Stimulated activated CD8-positive, alpha-beta memory T cell treated with anti-CD3 and anti-CD28 coated beads, Interleukin-4, amount 100 ng/mL, for 1 hour (primary cell): ENCODE results near the gene RUNX1.
A peak's percentile ranks its signal among the peaks of the same experiment; 100 is the strongest.

Experiments
- DNase-seq, 2 donors: peaks; one replicate each; pipeline ENCODE4 v3.0.0-alpha.2; 2020; ENCODE audit warnings: low read depth in 2 of 2, low spot score in 1 of 2

The RUNX1 gene

GRCh38 chr21:35037384-35037765 is 11.7 kb downstream of the RUNX1 start:
- DNase-seq: no peak

DNA sequence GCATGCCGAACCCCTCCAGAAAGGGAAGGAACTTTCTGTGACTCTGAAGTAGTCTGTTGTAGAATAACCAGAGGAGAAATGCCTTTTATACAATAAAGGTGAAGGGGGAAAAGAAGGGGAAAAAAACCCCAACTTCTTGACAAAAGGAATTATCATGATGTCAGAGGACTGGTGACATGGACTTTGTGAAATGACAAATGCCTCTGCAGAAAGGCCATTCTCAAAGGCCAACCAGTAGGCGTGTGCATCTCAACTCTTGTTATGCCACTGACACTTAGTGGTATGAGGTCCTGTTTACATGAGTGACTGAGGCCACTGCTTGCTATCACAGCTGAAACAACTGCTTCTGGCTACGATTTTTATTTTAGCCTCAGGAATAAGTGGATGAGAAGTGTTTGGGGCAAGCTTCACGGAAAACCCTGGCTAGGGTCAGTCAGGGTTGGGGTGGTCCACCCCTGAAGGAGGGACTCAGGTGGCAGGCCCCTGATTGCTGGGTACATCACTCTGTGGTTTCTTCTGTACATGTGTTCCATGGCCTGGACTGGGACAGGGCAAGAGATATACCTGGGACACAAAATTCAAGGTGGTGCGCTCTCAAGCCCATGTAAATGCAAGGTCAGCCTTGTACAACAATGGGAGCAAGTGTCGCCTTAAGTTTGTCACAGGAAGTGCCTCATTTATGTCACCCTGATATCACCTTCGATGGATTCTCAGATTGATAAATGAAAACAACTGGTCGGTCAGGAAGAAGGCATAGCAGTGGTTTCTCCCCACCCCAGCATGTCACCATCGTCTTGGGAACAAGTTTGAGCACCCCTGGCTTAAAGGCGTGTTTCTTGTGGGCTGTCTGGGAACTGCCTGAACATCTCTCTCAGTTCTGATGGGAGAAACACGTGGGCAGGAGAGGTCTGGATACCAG is 12.4 kb downstream of the RUNX1 start:
- DNase-seq: no peak

- DNase-seq: no peak
Observed at GRCh38 chr21:35035581-35035980, 13.5 kb downstream of the RUNX1 start.

- DNase-seq: no peak
Observed at GRCh38 chr21:35035116-35035515, 14.0 kb downstream of the RUNX1 start.

DNA sequence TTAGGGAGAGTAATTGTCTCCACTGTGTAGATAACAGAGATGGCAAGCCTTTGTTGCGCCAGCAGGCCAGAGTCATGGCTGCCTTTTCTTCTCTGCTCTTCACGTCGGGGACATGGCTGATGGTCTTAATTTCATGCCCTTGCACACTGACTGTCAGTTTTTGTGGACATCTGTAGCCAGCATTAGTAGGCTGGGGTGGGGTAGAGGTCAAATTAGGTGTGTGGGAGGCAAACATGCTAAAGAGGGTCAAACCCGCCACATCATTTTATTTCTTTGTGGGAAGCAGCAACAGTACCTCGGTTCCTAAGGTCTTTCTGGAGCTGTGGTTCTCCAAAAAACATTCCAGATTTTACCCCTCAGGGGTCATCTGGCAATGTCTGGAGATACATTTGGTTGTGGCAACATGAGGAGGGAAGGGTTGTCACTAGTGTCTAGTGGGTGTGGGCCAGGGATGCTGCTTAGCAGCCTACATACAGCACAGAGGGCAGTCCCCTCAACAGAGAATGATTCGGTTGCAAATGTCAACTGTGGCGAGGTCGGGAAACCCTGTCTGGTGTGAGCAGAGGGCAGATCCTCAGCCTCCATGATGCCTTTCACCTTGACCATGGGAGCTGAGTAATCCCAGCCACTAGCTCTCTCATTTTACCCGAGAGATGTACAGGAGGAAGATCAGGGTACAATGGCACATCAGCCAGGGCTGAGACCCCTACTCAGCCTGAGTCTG is 14.7 kb downstream of the RUNX1 start:
- no peak for DNase-seq

DNA sequence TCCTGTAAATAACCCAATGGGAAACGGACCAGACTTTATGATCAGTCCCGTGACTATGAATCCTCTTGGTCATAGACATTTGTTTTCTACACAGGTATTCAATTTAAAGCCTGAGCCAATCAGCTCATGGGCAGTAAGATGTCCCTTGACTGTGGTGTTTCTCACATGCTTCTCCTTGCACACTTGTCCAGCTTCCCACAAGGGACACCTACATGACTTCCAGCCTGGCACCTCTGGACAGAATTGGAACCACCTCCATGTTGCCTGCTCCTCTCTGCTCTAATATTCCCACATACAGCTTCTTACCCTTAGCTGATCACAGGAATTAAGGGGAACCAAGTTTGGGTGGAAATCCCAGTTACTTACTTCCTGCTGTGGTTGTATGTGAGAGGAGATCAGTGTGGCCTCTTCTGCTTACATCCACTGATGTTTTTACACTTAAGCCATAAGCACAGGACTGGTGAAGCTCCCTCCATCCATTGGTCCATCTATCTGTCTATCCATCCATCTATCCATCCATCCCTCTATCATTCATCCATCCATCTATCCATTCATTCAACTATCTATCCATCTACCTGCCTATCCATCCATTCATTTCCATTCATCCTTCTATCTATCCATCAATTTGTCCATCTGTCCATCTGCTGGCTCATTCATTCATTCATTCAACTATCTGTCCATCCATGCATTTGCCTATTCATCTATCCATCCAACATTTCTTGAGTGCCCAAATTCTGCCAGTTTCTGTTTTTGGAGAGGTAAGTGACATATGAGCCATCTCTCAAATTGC is 16.4 kb downstream of the RUNX1 start:
- DNase-seq: no peak

GRCh38 chr21:35028451-35028978 is 20.6 kb downstream of the RUNX1 start:
- no peak for DNase-seq

DNA sequence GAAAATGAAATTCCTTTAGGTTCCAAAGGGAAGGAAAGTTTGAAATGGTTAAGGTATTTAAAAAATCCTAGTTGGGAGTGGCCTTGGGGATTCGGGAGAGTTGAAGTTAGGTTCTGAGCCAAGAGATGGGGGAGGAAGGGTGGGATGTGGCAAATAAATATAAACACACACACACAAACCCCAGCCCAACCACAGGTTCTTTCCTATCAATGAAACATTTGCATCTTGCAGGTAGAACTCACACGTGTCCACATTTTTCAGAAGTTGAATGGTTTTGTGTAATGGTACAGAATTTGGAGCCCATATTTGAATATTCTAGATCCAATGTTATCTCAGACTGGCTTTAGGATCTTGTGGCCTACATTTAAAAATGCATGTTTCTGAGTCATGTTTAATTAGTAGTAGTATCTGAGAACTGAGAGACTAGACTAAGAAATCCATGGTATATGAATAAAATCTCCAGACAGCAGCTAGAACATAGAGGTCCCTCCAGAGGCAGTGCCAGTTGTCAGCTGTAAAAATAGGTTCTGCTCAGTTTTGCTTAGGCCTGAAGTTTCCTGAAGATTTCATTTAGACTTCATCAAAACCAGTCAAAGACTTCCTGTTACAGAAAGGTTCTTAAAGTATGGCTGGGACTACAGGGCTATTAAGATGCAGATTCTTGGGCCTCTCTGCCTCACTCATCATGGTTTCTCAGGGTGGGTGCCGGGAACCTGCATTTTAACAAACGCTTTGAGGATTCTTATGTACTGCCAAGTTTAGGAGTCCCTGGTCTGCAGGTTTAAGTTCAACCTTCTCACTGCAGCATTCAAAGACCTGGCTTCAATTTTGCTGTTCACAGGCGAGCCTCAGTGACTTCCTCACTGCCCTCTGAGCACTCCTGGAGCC is 21.3 kb downstream of the RUNX1 start:
- no peak for DNase-seq

- DNase-seq: peak; percentile 66 to 72
Observed at GRCh38 chr21:35026617-35027562, 22.2 kb downstream of the RUNX1 start.

DNA sequence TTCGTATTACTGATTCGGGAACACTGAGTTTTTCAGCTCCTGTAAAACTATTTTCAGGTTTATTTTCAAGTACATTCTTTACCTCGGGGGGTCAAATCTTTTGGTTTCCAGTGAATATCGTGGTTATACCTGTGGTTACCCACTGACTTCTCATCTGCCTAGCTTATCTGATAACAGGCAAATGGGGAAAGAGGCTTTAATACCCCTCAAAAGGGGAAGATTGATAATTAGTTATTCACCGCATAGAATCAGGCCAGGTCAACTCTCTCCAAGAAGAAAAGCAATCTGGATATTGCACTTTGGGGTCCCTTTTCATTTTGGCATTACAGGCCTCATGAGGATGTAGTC is 23.0 kb downstream of the RUNX1 start:
- DNase-seq: no peak

DNA sequence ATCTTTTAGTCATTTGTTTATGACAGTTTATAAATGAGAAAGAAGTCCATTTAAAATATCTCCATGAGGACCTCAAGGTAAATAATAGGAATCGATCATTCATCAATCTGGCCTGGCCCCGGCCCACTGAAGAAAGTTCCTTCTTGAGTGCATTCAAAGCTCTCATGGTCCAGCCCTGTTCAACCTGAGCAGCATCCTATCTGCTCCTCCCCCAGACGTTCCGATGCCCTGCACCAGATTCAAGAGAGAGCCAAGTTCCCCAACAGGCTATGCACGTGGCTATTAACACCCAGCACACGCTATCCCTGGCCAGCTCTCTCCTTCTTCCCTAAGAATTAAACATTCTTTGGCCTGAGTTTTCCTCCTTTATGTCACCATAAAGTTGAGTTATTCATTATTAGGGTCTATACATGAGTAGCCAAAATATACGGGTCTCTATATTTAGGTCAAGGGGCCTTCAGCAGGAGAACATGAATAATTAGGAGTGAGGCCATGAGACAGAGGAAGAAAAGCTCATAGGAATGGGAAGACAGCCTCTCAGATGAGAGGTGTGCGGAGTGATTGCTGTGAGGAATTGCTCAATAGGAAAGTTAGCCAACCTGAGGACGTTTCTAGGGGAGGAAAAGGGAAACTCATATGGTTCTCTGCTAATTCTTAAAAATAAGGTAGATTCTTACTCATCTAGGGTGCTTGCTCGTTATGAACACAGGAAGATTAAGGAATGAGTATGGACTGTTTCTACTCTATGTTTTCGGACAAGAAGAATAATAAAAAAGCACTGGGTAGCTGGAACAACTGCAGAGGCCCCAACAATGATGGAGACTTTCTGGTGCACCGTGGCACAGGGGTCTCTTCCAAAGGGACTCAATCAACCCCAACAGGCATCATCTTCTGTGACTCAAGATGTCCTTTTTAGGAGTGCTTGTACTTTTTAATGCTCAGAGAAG is 23.6 kb downstream of the RUNX1 start:
- DNase-seq: no peak

GRCh38 chr21:35024513-35024912 is 24.6 kb downstream of the RUNX1 start:
- DNase-seq: no peak

GRCh38 chr21:35024071-35024420 is 25.1 kb downstream of the RUNX1 start:
- no peak for DNase-seq

GRCh38 chr21:35023396-35024070 is 25.6 kb downstream of the RUNX1 start:
- DNase-seq: no peak

- DNase-seq: no peak
Observed at GRCh38 chr21:35021546-35021945, 27.6 kb downstream of the RUNX1 start.

DNA sequence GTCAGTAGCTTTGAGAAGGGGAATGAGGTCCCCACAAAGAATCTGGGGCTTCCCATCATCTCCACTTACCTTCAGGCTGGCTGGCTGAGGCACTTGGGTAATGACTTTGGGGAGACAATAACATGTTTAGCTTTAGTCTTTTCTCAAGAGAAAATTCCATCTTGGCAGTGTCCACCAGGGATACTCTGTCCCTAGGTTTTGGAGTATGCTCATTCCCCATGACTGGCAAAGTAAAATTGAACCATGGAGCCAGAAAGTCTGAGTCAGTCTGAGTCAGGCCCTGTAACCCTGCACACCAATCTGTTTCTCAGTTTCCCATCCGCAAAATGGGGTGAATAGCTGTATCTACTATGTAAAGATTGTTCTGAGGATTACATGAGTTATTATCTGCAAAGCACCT is 28.2 kb downstream of the RUNX1 start:
- DNase-seq: no peak

DNA sequence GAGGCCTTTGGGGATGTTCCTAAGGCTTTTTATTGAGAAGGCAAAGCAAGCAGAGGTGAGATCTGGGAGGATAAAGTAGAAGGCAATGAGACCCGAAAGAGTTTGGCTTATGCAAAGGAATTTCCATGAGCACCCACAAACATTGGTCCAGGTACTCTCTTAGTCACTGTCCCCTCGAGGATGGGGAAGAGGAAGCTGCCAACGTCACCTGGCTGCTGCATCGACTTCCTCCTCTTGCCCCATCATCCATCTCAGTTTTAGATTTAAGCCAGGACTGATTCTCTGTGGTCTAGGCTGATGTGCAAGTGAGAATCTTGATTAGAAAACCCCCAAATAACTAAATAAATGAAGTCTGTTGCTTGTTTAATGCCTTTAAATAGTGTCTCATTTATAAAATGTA is 28.7 kb downstream of the RUNX1 start:
- DNase-seq: no peak

DNA sequence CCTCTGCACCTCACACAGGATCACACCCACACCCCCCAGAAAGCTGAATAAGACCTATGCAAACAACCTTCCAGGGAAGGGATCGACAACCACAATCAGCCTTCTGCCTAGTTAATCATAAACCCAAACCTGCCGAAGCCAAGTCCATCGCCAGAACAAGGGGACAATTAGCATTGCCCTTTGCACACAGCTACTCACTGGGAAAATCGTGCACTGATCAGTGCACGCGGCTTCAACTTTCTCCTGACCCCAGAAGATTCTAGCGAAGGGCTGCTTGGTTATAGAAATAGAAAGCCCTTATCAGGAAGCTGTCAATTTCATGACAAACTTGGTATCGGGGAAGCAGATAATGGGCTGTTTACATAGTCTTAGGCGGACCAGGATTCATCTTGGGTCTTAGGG is 29.5 kb downstream of the RUNX1 start:
- no peak for DNase-seq
